Heart left ventricle (tissue), 13 donors: ENCODE data around the gene NDUFAB1.

Source experiments
- CTCF ChIP-seq, 12 donors: fragments of 200-600 bp; sonication (generic) in 4 of 12; IDR thresholded peaks; one replicate each; pipeline versions ENCODE4 v1.5.0 to v1.8.0; 2018 to 2022; ENCODE audit warnings: antibody characterized with exemption in 12 of 12, mild to moderate bottlenecking in 5 of 12
- POLR2A ChIP-seq, 2 donors: fragments of 450-650 bp; IDR thresholded peaks; one replicate each; pipeline ENCODE4 v1.6.1; 2017; ENCODE audit warnings: antibody characterized with exemption in 2 of 2, mild to moderate bottlenecking in 2 of 2, moderate library complexity in 2 of 2
- donor health status: ischemic (EF 13 %, LVEDD 7.1; RV severe dilation, severe dysfunction).
- donor health status: DM: no; HTN: yes; CAD: no.
- donor health status: DM: no; HTN: no; CAD: no.
- donor health status: ischemic (EF 25% LVEDD 6.9; RV normal size, moderate dysfunction).
- donor health status: ischemic (EF 25% LVEDD 5.7; RV mildly dilated, moderate dysfunction).
- donor health status: ischemic (EF 35%, LVEDD 5.7; RV mildly dilated, moderate dysfunction).
- donor health status: nonischemic (EF 11% LVEDD 7.7; RV severe dilation, severe dysfunction).
- donor health status: DM: yes; HTN: yes; CAD: no.
- donor health status: PGD.
- donor health status: ischemic (EF 29% LVEDD 5.4; RV normal size, mild dysfunction).
- donor health status: nonischemic (EF 23%, LVEDD 6.1; RV moderate dilation, normal function).

GRCh38 chr16:23552161-23552560, 44.0 kb downstream of the NDUFAB1 start:
- TF ChIP-seq POLR2A (IDR thresholded peaks at IDR 0.05) (no peak), CTCF (IDR thresholded peaks at IDR 0.05) (no peak)
